ENCODE measurements around the gene ABCA2.

ABCA2 gene

DNA sequence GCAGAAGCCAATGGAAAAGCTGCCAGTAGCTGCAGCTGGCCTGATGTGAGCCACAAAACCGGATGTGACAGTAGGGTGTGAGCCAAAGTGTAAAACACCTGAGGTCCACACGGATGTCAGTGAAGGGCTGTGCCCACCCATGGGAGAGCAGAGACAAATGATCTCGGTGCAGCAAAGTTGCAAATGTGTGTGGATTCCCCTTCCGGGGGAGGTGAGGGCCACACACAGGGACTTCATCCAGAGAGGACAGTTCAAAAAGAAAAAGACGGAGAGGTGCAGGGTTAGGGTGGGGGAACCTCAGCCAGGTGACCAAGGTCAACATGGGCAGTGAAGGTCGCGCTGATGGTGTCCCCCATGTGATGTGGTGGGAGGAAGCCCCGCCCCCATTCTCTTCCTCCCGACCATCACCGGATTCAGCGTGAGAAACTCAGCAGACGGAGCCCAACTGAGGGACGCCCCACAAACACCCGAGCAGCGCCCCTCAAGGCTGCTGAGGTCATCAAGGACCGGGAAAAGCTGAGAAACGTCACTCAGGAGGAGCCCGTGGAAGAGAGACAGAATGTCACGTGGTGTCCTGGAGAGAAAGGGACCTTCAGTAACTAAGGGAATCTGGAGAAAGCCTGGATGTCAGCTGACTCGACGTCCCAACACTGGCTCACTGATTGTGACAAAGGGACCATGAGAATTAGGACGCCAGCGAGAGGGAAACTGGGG is 62.1 kb downstream of the ABCA2 start:
- peak overlapping the region; percentile 54 for H3K9ac ChIP-seq (ENCODE audit: low read depth, low read length, poor library complexity, severe bottlenecking)
- TF ChIP-seq EZH2phosphoT487 (IDR thresholded peaks at IDR 0.05; ENCODE audit: borderline replicate concordance) (no peak), CTCF (conservative IDR thresholded peaks at IDR 0.05; ENCODE audit: low read length) (no peak)
- no peaks in the 10 kb centered on the region for H3K36me3 ChIP-seq (ENCODE audit: insufficient read depth, low read length)
- H2AFZ ChIP-seq (ENCODE audit: low read length): peak overlapping the region; percentile 99
- peak overlapping the region; percentile 88 for H3K4me2 ChIP-seq (ENCODE audit: low read depth, low read length, poor library complexity, severe bottlenecking)
- H3K4me1 ChIP-seq (ENCODE audit: insufficient read depth, low read length, poor library complexity, severe bottlenecking): peaks cover 9% of the 10 kb centered on the region
- peak overlapping the region; percentile 76 for H3K4me3 ChIP-seq (ENCODE audit: low read length, poor library complexity, severe bottlenecking)
- H3K79me2 ChIP-seq (ENCODE audit: insufficient read depth, low read length): no peaks in the 10 kb centered on the region
- H3K9me3 ChIP-seq (ENCODE audit: insufficient read depth, low read depth, low read length): no peaks in the 10 kb centered on the region
- H3F3A ChIP-seq (ENCODE audit: low read depth): no peaks in the 10 kb centered on the region
- H3K27me3 ChIP-seq (ENCODE audit: insufficient read depth, low read length, poor library complexity, severe bottlenecking): no peaks in the 10 kb centered on the region
- no peaks in the 10 kb centered on the region for H3K9me2 ChIP-seq (replicated peaks; ENCODE audit: low read depth, low read length)
- H4K20me1 ChIP-seq (ENCODE audit: insufficient read depth, low read length, poor library complexity, severe bottlenecking): no peaks in the 10 kb centered on the region

DNA sequence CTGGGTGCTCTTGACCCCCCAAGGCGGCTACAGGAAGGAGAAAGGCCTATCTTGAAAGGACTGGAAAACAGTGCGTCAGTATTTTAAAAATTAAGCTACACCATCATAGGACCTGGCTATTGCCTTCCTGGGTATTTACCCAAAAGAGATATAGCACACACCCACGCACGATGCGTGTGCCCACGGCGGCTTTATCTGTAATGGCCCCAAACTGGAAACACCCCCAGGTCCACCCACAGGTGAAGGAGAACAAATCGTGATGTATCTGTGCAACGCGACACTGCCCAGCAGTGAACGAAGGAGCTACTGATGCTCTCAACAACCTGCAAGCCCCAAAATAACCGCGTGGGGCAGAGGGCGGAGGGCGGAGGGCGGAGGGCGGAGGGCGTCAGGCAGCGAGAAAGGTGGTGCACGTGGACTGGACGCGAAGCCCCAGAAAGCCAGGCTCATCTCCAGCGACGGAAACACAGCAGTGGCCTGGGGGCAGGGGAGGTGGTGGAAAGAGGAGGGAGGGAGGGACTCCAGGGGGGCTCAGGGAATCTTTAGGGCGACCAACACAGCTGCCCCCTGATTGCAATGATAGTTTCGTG is 63.1 kb downstream of the ABCA2 start:
- H4K20me1 ChIP-seq (ENCODE audit: insufficient read depth, low read length, poor library complexity, severe bottlenecking): no peaks in the 10 kb centered on the region
- no peaks in the 10 kb centered on the region for H3K9me2 ChIP-seq (replicated peaks; ENCODE audit: low read depth, low read length)
- no peaks in the 10 kb centered on the region for H3K36me3 ChIP-seq (ENCODE audit: insufficient read depth, low read length)
- no peaks in the 10 kb centered on the region for H3K79me2 ChIP-seq (ENCODE audit: insufficient read depth, low read length)
- TF ChIP-seq CTCF (conservative IDR thresholded peaks at IDR 0.05; ENCODE audit: low read length) (no peak), EZH2phosphoT487 (IDR thresholded peaks at IDR 0.05; ENCODE audit: borderline replicate concordance) (no peak)
- H3F3A ChIP-seq (ENCODE audit: low read depth): no peaks in the 10 kb centered on the region
- no peaks in the 10 kb centered on the region for H3K27me3 ChIP-seq (ENCODE audit: insufficient read depth, low read length, poor library complexity, severe bottlenecking)
- no peak overlapping the region for H3K4me3 ChIP-seq (ENCODE audit: low read length, poor library complexity, severe bottlenecking)
- no peaks in the 10 kb centered on the region for H3K9me3 ChIP-seq (ENCODE audit: insufficient read depth, low read depth, low read length)
- no peak overlapping the region for H3K9ac ChIP-seq (ENCODE audit: low read depth, low read length, poor library complexity, severe bottlenecking)
- no peak overlapping the region for H3K4me2 ChIP-seq (ENCODE audit: low read depth, low read length, poor library complexity, severe bottlenecking)
- H3K4me1 ChIP-seq (ENCODE audit: insufficient read depth, low read length, poor library complexity, severe bottlenecking): peaks cover 9% of the 10 kb centered on the region
- no peak overlapping the region for H2AFZ ChIP-seq (ENCODE audit: low read length)

- Histone ChIP-seq H3K4me2 (ENCODE audit: low read depth, low read length, poor library complexity, severe bottlenecking) (no peak overlapping the region), H3K9ac (ENCODE audit: low read depth, low read length, poor library complexity, severe bottlenecking) (no peak overlapping the region), H4K20me1 (ENCODE audit: insufficient read depth, low read length, poor library complexity, severe bottlenecking) (no peaks in the 10 kb centered on the region), H2AFZ (ENCODE audit: low read length) (no peak overlapping the region), H3K36me3 (ENCODE audit: insufficient read depth, low read length) (no peaks in the 10 kb centered on the region), H3F3A (ENCODE audit: low read depth) (no peaks in the 10 kb centered on the region), H3K4me1 (ENCODE audit: insufficient read depth, low read length, poor library complexity, severe bottlenecking) (peaks cover 9% of the 10 kb centered on the region), H3K27me3 (ENCODE audit: insufficient read depth, low read length, poor library complexity, severe bottlenecking) (no peaks in the 10 kb centered on the region), H3K4me3 (ENCODE audit: low read length, poor library complexity, severe bottlenecking) (no peak overlapping the region), H3K9me2 (replicated peaks; ENCODE audit: low read depth, low read length) (no peaks in the 10 kb centered on the region), H3K9me3 (ENCODE audit: insufficient read depth, low read depth, low read length) (no peaks in the 10 kb centered on the region), H3K79me2 (ENCODE audit: insufficient read depth, low read length) (no peaks in the 10 kb centered on the region)
- TF ChIP-seq CTCF (conservative IDR thresholded peaks at IDR 0.05; ENCODE audit: low read length) (no peak), EZH2phosphoT487 (IDR thresholded peaks at IDR 0.05; ENCODE audit: borderline replicate concordance) (no peak)
These were observed 63.8 kb downstream of the ABCA2 start for GRCh38 chr9:136964171-136964689.
